HG02798 (cell line): Measurements from ENCODE around the gene TTC12.
"Not testable (repeated sequence)": the region's sequence is repeated elsewhere in the genome, so short reads cannot be mapped to it uniquely, and the experiment has no call there.

ENCODE experiments used
- ATAC-seq: cut with Tn5 transposase; IDR thresholded peaks from one replicate; pipeline ENCODE4 v1.9.1; 2021; ENCODE audit warnings: mild to moderate bottlenecking; ENCODE audit not compliant: unreplicated experiment, poor library complexity

TTC12 gene

DNA sequence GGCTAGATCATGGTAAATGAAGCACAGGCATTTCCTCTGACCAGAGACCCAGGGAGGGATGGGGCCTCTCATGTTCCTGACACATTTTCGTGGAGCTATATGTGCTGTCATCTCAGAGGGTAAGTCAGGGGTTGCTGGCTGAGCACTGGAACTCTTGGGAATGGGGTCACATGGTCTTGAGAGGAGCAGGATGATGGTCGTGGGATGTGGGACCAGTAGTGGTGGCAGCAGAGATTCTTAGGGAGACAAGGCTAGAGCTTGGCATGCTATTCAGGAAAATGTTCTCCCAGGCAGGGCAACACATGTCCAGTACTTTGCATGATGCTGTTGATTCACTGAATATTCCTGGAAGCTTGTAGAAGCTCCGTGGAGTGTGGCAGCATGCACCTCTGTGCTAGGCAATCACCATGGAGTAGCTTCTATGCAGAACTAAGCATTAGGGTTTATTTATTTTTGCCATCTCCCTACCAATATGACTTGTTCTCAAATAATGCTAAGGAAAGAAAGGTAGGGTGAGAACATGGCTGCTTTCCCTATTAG, 31.4 kb upstream of the TTC12 start:
- ATAC-seq = no peak

DNA sequence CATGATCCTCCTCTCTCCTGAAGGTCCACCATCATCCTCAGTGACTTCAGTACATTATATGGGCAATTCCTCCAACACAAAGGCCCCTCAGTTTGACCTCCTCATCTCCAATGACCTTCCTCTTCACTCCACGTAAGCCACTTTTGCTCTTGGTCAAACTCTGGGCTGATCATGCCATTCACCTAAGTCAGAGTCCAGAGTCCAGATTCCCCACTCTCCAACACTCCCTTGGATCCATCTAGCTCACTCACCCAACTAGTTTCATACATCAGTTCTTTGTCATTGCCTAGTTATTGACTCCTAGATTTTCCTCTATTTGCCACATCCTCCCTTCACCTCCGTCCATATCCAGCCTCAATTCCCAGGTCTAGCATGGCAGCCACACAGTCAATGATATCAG, 30.5 kb upstream of the TTC12 start:
- ATAC-seq = no peak

DNA sequence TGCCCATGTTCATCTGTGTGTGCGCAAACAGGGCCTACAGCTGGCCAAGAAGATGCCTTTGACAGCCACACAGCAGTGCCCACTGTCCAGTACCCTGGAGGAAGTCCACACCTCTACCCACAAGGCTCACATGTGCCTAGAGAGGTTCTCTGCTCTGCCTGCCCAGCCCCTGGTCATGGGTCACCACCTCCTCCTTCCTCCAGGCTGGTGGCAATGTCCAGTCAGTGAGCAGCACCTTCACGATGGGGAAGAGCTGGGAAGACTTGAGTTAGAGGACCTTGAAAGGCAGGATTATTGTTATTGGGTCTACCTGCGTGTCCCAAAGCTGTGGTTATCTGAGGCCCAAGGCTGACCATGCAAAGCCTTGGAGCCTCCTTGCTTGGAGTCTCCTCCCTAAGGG, 28.4 kb upstream of the TTC12 start:
- ATAC-seq = no peak

GRCh38 chr11:113286509-113287497, 27.6 kb upstream of the TTC12 start:
- ATAC-seq = no peak

DNA sequence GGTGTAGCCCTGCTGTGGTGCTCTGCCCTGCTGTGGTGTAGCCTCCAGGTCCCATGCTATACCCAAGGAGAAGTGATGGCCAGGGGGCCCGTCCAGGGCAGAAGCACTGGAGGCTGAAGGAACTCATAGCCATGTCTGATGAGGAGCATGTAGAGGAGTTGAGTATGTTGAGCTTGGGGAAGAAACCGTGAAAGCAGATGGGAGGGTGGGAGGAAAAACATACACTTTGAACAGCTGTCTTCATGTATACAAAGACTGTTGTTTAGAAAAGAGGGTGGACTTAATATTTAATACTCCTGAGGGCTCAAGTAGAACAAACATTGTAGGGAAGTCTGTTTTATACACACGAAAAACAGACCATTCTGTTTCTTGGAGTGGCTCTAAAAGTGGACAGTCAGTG, 26.6 kb upstream of the TTC12 start:
- ATAC-seq = no peak

DNA sequence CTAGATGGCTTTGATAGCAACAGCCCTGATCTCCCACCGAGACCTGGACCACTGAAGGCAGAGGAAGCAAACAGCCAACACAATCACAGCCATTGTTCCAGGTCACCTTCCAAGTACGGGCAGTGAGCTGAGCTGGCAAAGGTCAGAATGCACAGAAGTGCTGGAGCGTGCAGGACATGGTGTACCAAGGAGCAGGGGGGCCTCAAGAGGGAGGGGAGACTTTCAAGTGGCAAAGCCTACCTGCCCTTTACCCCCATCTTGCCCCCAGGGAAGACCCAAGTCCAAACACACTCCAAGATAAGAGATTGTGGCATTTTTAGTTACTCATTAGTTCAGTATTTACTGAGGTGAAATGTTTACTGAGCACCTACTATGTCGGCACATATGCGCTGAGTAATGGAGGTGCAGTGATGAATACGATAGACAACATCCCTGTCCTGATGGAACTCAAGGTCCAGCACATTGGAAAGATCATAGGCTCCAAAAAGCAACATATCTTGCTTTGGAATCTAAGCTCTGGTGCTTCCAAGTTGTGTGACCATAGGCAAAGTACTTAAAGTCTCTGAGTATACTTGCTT, 26.0 kb upstream of the TTC12 start:
- no peak for ATAC-seq

- ATAC-seq = peak; percentile 94
Observed at GRCh38 chr11:113289431-113290187, 24.8 kb upstream of the TTC12 start.

DNA sequence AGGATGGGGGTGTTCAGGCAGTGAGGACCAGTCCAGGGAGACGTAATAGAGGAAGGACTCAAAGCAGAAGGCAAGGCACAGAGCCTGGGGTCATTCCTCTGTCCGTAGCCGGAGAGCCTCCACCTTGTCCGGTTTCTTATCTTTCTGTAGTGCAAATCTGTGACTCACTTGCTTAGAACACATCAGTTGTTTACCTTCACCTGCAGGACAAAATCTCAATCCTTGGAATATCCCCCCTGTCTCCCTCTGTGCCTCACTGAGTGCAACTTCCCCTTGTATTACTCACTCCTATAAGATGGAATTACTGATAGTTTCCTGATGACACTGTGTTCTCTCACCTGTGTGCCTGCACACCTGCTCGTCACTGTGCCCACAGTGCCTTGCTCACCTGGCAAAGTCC, 20.4 kb upstream of the TTC12 start:
- ATAC-seq = no peak

DNA sequence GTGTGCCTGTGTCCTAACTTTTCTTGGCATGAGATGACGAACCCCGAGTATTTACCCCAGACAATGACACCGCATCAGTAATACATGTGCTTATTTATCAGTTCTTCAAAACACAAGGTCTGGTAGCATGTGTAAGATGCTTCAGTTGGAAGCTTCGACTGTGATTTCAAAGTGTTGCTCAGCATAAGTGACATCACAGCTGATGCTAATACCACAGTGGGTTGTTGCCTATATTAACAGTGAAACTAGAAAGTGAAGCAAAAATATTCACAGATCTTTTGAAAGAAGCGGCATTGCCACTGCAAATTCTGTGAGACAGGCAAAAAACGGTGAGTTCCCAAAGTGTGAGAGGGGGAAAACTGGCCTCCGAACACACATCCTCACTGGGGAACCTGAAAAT, 18.4 kb upstream of the TTC12 start:
- ATAC-seq = no peak

DNA sequence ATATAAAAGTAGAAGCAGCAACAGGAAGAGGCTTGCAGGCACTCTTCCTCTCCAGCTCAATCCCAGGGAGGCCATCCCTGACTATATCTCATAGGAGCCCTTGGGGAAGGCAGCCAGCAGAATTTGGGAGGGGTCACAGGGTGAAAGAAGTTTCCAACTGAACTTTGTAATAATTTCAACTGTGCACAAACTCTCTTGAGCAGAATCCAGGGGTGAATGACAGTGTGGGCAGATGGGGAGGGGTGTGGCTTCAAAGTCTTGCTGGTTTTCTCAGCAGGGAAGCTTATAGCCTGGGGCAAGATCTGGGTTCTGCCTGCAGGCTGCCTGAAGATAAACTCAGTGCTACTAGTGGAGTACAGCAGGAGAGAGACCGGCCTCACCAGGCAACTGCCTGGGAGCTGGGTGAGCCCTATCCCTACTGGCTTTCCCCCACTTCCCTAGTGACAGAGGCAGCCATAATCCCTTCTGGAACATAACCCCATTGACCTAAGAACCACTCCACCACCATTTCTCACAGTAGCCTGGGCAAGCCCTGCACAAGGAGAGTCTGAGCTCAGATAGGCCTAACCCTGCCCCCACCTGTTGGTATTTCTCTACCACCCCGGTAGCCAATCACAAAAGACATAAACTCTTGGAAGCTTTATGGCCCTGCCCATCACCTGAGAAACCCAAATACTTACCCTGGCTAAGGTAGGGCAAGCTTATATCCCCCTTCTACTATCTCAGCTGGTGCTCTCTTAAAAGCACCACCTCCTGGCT, 17.8 kb upstream of the TTC12 start:
- ATAC-seq = no peak

- ATAC-seq = not testable (repeated sequence)
Observed at GRCh38 chr11:113298496-113298895, 15.9 kb upstream of the TTC12 start.

GRCh38 chr11:113304916-113305315, 9.5 kb upstream of the TTC12 start:
- ATAC-seq = no peak

GRCh38 chr11:113305440-113306336, 8.7 kb upstream of the TTC12 start:
- ATAC-seq = peak; percentile 86

DNA sequence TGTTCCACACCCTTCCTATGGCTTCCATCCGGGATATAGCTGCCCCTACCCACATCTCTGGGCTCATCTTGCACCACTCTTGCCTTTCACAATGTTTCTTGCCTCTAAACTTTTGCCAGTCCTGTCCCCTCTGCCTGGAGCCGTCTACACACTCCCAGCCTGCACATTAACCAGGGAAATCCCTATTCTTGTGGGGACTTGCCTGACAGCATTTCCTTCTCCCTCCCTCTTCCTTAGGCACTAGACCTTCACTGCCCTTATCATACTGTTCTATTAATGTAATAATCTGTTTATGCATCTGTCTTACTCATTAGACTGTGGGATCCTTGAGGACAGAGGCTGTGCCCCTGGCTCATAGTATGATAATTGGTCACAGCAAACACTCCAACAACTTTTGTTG, 5.8 kb upstream of the TTC12 start:
- no peak for ATAC-seq

- ATAC-seq = no peak
Observed at GRCh38 chr11:113311536-113311935, 2.8 kb upstream of the TTC12 start.

- no peak for ATAC-seq
Observed at GRCh38 chr11:113313601-113314000, 782 bp upstream of the TTC12 start.

DNA sequence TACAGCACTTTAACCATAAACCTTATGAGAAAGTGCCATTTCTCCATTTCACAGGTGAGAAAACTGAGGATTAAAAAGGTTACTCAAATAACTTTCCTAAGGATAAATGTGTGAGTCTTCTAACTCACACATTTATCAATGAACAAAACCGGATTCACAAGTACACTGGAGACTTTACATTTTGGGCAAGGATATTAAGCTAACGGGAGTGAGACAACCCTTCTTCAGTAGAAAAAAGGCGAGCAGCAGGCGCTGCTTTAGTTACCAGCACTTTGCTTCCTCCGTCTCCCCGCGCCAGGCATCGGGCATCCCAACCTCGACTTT, 356 bp upstream of the TTC12 start:
- ATAC-seq = no peak

- ATAC-seq = no peak
Observed at GRCh38 chr11:113315811-113316210, 1.4 kb downstream of the TTC12 start.

- ATAC-seq = no peak
Observed at GRCh38 chr11:113316256-113316655, 1.9 kb downstream of the TTC12 start.
